Naive thymus-derived CD8-positive, alpha-beta T cell (primary cell): Measurements from ENCODE around the gene CCNL2. TPM values are rescaled to one million over a fixed set of nuclear protein-coding genes. Genes with fewer than 3 reads are reported as not detected.

Experiments
- ATAC-seq, 2 donors: fragments of 150-1000 bp; cut with Tn5 transposase in 1 of 2; sonication (Bioruptor Pico), chemical (Tn5 transposase) in 1 of 2; 1 replicate in 1 of 2; 2 replicates in 1 of 2; pipeline ENCODE4 v1.10.0; 2021; ENCODE audit warnings: mild to moderate bottlenecking in 2 of 2, moderate library complexity in 2 of 2
- POLR2A ChIA-PET: fragments of 350-600 bp; sonication (Branson Sonifier 250); formaldehyde crosslinking; loops from one replicate; lab custom pipeline; 2021; ENCODE audit warnings: antibody characterized with exemption; lab: Charles Lee
- DNase-seq, 10 donors: peaks; one replicate each; pipeline versions ENCODE4 v3.0.0 to v3.0.0-alpha.2; 2020 to 2022
- H3K27ac Mint-ChIP-seq, 10 donors: one replicate each; pipeline ENCODE4 v1.8.0; 2020 to 2022; ENCODE audit warnings: mild to moderate bottlenecking in 10 of 10, mixed read lengths in 10 of 10, moderate library complexity in 4 of 10, inconsistent platforms in 1 of 10
- H3K27me3 Mint-ChIP-seq, 5 donors: one replicate each; pipeline ENCODE4 v1.8.0; 2021 to 2022; ENCODE audit warnings: mixed read lengths in 5 of 5
- H3K36me3 Mint-ChIP-seq, 3 donors: one replicate each; pipeline ENCODE4 v1.8.0; 2020 to 2022; ENCODE audit warnings: mixed read lengths in 3 of 3, mild to moderate bottlenecking in 2 of 3, inconsistent platforms in 1 of 3
- H3K4me1 Mint-ChIP-seq, 4 donors: one replicate each; pipeline ENCODE4 v1.8.0; 2021 to 2022; ENCODE audit warnings: mixed read lengths in 4 of 4
- H3K4me3 Mint-ChIP-seq, 10 donors: one replicate each; pipeline ENCODE4 v1.8.0; 2020 to 2022; ENCODE audit warnings: mild to moderate bottlenecking in 10 of 10, mixed read lengths in 10 of 10, moderate library complexity in 6 of 10, inconsistent platforms in 1 of 10
- H3K9me3 Mint-ChIP-seq, 9 donors: one replicate each; pipeline ENCODE4 v1.8.0; 2020 to 2022; ENCODE audit warnings: mixed read lengths in 9 of 9, mild to moderate bottlenecking in 3 of 9, inconsistent platforms in 1 of 9, moderate library complexity in 1 of 9
- polyA plus RNA-seq, 3 donors: library from polyadenylated mRNA; unstranded; fragments of 300-500 nt; fragmentation: Illumina TruSeq; gene quantifications; one replicate each; pipeline ENCODE4 v1.2.3, GENCODE V29; 2021
- total RNA-seq, 8 experiments: library from RNA in 2 of 8; stranded (reverse) in 2 of 8; gene quantifications; one replicate each; pipeline ENCODE4 v1.2.3 and lab custom pipeline; 2021 to 2026

CCNL2 gene
- total and polyA plus RNA-seq, 5 experiments from 2014 or later: 13.4 to 406 (median 28.1) TPM

GRCh38 chr1:1354271-1355247 is 44.6 kb downstream of the CCNL2 start:
- ATAC-seq (peak; percentile 36), DNase-seq (peak in 2 of 10 donors; percentile 47)
- H3K27ac Mint-ChIP-seq: peak overlapping the region in 3 of 10 donors; percentile 37 to 75 (median 72)
- H3K4me3 Mint-ChIP-seq: peak overlapping the region; percentile 49 to 83 (median 67)
- POLR2A ChIA-PET: interaction anchor here (1.0 to 7.4 kb wide), 4 partner anchors 11 to 53 kb away, joined by 3 to 105 read pairs (median 6); partner anchors contain the start of gene AURKAIP1
- H3K36me3 Mint-ChIP-seq: no peaks in the 10 kb centered on the region
- no peaks in the 10 kb centered on the region for H3K9me3 Mint-ChIP-seq
- H3K4me1 Mint-ChIP-seq: peaks cover 19 to 44% (median 36%) of the 10 kb centered on the region in 4 donors
- peaks cover 0 to 13% (median 0%) of the 10 kb centered on the region in 5 donors for H3K27me3 Mint-ChIP-seq

- ATAC-seq (no peak), DNase-seq (peak in 1 of 10 donors; percentile 27)
- Mint-ChIP-seq H3K4me1 (peaks cover 11 to 34% (median 28%) of the 10 kb centered on the region in 4 donors), H3K27me3 (peaks cover 0 to 13% (median 0%) of the 10 kb centered on the region in 5 donors), H3K27ac (peak overlapping the region in 4 of 10 donors; percentile 32 to 86 (median 66)), H3K4me3 (peak overlapping the region in 9 of 10 donors; percentile 29 to 83 (median 60)), H3K36me3 (no peaks in the 10 kb centered on the region), H3K9me3 (no peaks in the 10 kb centered on the region)
- POLR2A ChIA-PET: interaction anchor here (1.0 to 7.4 kb wide), 4 partner anchors 12 to 54 kb away, joined by 3 to 105 read pairs (median 6); partner anchors contain the start of gene AURKAIP1
Measured at GRCh38 chr1:1353389-1354151, 45.6 kb downstream of the CCNL2 start.

- POLR2A ChIA-PET: interaction anchor here (0.6 to 7.4 kb wide), 3 partner anchors 19 to 339 kb away, joined by 3 to 105 read pairs (median 3); partner anchors contain the start of gene AURKAIP1
- Mint-ChIP-seq H3K4me1 (peaks cover 11 to 31% (median 25%) of the 10 kb centered on the region in 4 donors), H3K36me3 (no peaks in the 10 kb centered on the region), H3K27me3 (peaks cover 0 to 13% (median 0%) of the 10 kb centered on the region in 5 donors), H3K27ac (peak overlapping the region in 9 of 10 donors; percentile 17 to 93 (median 66)), H3K9me3 (no peaks in the 10 kb centered on the region), H3K4me3 (peak overlapping the region; percentile 25 to 85 (median 70))
- ATAC-seq: no peak
- no peak for DNase-seq
Measured at GRCh38 chr1:1352786-1353388, 46.2 kb downstream of the CCNL2 start.

- Mint-ChIP-seq H3K4me3 (peak overlapping the region; percentile 47 to 85 (median 70)), H3K36me3 (no peaks in the 10 kb centered on the region), H3K4me1 (peaks cover 17 to 37% (median 32%) of the 10 kb centered on the region in 4 donors), H3K27ac (peak overlapping the region in 9 of 10 donors; percentile 35 to 93 (median 79)), H3K27me3 (peaks cover 0 to 10% (median 0%) of the 10 kb centered on the region in 5 donors), H3K9me3 (no peaks in the 10 kb centered on the region)
- DNase-seq: no peak
- ATAC-seq: no peak
- POLR2A ChIA-PET: interaction anchor here (0.7 to 7.4 kb wide), 3 partner anchors 20 to 338 kb away, joined by 3 to 105 read pairs (median 3); partner anchors contain the start of genes AURKAIP1 and CCNL2
Measured at GRCh38 chr1:1351511-1352427, 47.4 kb downstream of the CCNL2 start.

GRCh38 chr1:1349256-1350012 is 49.7 kb downstream of the CCNL2 start, which contains the start of gene DVL1:
TSS of gene DVL1 (minus strand) at chr1:1349418. CDS start at chr1:1349065, 353 bp downstream.
- Mint-ChIP-seq H3K4me1 (peaks cover 18 to 42% (median 35%) of the 10 kb centered on the region in 4 donors), H3K27me3 (peaks cover 0 to 10% (median 0%) of the 10 kb centered on the region in 5 donors), H3K9me3 (no peaks in the 10 kb centered on the region), H3K36me3 (no peaks in the 10 kb centered on the region), H3K4me3 (peak within 1 kb of the TSS; percentile 55 to 88 (median 74)), H3K27ac (peak within 1 kb of the TSS in 9 of 10 donors; percentile 9 to 90 (median 71))
- ATAC-seq (peak; percentile 82), DNase-seq (peak; percentile 42 to 92 (median 76))
- POLR2A ChIA-PET: interaction anchor here (1.7 to 3.2 kb wide), 4 partner anchors 14 to 26 kb away, joined by 8 to 19 read pairs (median 12); partner anchors contain the start of genes AURKAIP1, CPTP and INTS11

- peaks cover 18 to 36% (median 30%) of the 10 kb centered on the region in 4 donors for H3K4me1 Mint-ChIP-seq
- H3K27ac Mint-ChIP-seq: peak overlapping the region in 9 of 10 donors; percentile 9 to 90 (median 71)
- H3K27me3 Mint-ChIP-seq: peaks cover 0 to 9% (median 0%) of the 10 kb centered on the region in 5 donors
- POLR2A ChIA-PET: interaction anchor here (0.6 to 3.2 kb wide), 13 partner anchors 10 to 267 kb away, joined by 3 to 19 read pairs (median 7); partner anchors contain the start of genes AURKAIP1, CCNL2, CPTP and INTS11
- H3K36me3 Mint-ChIP-seq: no peaks in the 10 kb centered on the region
- peak overlapping the region; percentile 55 to 88 (median 74) for H3K4me3 Mint-ChIP-seq
- no peak for DNase-seq
- H3K9me3 Mint-ChIP-seq: no peaks in the 10 kb centered on the region
- peak; percentile 29 to 45 for ATAC-seq
Measured at GRCh38 chr1:1348420-1349255, 50.5 kb downstream of the CCNL2 start.

GRCh38 chr1:1347663-1348419 is 51.3 kb downstream of the CCNL2 start:
- peak overlapping the region; percentile 9 to 90 (median 70) for H3K27ac Mint-ChIP-seq
- peaks cover 16 to 30% (median 24%) of the 10 kb centered on the region in 4 donors for H3K4me1 Mint-ChIP-seq
- no peaks in the 10 kb centered on the region for H3K36me3 Mint-ChIP-seq
- no peaks in the 10 kb centered on the region for H3K9me3 Mint-ChIP-seq
- no peak for DNase-seq
- POLR2A ChIA-PET: interaction anchor here (0.6 to 3.2 kb wide), 15 partner anchors 10 to 267 kb away, joined by 3 to 19 read pairs (median 6); partner anchors contain the start of genes AURKAIP1, CCNL2, CPTP and INTS11
- peak overlapping the region; percentile 46 to 88 (median 74) for H3K4me3 Mint-ChIP-seq
- no peak for ATAC-seq
- peaks cover 0 to 6% (median 0%) of the 10 kb centered on the region in 5 donors for H3K27me3 Mint-ChIP-seq

- Mint-ChIP-seq H3K27ac (peak overlapping the region in 7 of 10 donors; percentile 5 to 79 (median 43)), H3K4me3 (peak overlapping the region; percentile 22 to 82 (median 70)), H3K9me3 (no peaks in the 10 kb centered on the region), H3K27me3 (no peaks in the 10 kb centered on the region), H3K4me1 (peaks cover 10 to 23% (median 16%) of the 10 kb centered on the region in 4 donors), H3K36me3 (no peaks in the 10 kb centered on the region)
- DNase-seq: no peak
- POLR2A ChIA-PET: interaction anchor here (1.0 to 3.2 kb wide), 10 partner anchors 9 to 73 kb away, joined by 3 to 19 read pairs (median 8); partner anchors contain the start of genes AURKAIP1, CCNL2, MRPL20 and MXRA8
- no peak for ATAC-seq
Measured at GRCh38 chr1:1347026-1347595, 52.0 kb downstream of the CCNL2 start.
